Stimulated activated CD4-positive, alpha-beta T cell treated with anti-CD3 and anti-CD28 coated beads, Interleukin-1b, Interleukin-23, amount 100 ng/mL, for 48 hours (primary cell): ENCODE results near the gene CSF3.

Experiments
- DNase-seq: peaks from one replicate; pipeline ENCODE4 v3.0.0-alpha.2; 2020

The CSF3 gene, protein sequence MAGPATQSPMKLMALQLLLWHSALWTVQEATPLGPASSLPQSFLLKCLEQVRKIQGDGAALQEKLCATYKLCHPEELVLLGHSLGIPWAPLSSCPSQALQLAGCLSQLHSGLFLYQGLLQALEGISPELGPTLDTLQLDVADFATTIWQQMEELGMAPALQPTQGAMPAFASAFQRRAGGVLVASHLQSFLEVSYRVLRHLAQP

DNA sequence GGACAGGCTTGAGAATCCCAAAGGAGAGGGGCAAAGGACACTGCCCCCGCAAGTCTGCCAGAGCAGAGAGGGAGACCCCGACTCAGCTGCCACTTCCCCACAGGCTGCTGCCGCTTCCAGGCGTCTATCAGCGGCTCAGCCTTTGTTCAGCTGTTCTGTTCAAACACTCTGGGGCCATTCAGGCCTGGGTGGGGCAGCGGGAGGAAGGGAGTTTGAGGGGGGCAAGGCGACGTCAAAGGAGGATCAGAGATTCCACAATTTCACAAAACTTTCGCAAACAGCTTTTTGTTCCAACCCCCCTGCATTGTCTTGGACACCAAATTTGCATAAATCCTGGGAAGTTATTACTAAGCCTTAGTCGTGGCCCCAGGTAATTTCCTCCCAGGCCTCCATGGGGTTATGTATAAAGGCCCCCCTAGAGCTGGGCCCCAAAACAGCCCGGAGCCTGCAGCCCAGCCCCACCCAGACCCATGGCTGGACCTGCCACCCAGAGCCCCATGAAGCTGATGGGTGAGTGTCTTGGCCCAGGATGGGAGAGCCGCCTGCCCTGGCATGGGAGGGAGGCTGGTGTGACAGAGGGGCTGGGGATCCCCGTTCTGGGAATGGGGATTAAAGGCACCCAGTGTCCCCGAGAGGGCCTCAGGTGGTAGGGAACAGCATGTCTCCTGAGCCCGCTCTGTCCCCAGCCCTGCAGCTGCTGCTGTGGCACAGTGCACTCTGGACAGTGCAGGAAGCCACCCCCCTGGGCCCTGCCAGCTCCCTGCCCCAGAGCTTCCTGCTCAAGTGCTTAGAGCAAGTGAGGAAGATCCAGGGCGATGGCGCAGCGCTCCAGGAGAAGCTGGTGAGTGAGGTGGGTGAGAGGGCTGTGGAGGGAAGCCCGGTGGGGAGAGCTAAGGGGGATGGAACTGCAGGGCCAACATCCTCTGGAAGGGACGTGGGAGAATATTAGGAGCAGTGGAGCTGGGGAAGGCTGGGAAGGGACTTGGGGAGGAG is at the start of gene CSF3:
TSS of gene CSF3 (plus strand) at position 436 of the 993 bp plus-strand sequence. CDS start at position 471, 35 bp downstream.
- DNase-seq, result no peak

DNA sequence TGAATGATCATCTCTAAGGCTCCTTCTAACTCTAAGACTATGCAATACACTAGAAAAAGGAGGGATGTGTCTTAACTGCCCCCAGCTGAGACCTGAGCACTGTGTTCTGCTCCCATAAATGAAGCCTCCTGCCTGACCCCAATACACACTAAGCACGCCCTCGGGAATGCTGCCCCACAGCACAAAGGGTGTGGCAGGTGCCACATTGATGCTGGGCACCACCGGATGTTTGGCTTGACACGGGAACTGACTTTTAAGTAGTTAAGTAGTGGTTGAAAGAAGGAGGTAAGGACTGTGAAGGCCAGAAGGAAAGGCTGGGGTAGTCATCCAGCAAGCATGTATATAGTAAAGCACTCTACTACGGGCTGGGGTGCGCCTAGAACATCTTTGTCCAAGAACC is 48.5 kb upstream of the CSF3 start:
- DNase-seq, result no peak

DNA sequence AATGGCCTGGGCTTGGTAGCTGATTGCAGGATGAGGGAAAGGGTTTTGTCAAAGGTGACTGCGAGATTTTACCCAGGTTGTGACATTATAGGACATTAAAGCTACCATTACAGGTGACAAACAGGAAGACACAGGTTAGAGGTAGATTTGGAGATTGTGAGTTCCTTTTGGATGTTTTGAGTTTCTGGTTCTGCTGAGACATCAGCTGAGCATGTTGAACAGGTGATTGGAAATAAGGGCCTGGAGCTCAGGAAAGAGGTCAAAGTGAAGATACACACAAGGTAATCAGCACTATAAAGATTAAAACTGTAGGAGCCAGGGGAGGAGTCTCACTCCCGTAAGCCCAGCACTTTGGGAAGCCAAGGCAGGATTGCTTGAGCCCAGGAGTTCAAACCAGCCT is 46.5 kb upstream of the CSF3 start:
- DNase-seq, result no peak

DNA sequence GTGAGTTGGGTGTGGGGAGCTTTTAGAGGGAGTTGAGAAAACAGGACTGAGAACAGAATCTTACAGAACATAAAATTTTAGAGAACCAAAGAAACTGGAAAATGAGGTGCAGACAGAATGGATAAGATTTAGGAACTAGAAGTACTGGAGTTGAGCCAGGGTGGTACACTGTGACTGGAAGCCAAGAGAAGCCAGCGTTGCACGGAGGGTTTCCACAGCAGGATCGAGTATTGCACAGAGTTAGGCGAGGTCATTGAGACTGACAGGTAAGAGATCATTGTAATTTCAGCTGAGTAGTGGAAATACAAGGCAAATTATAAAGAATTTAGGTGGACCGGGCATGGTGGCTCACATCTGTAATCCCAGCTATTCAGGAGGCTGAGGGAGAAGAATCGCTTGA is 45.9 kb upstream of the CSF3 start:
- no peak for DNase-seq

DNA sequence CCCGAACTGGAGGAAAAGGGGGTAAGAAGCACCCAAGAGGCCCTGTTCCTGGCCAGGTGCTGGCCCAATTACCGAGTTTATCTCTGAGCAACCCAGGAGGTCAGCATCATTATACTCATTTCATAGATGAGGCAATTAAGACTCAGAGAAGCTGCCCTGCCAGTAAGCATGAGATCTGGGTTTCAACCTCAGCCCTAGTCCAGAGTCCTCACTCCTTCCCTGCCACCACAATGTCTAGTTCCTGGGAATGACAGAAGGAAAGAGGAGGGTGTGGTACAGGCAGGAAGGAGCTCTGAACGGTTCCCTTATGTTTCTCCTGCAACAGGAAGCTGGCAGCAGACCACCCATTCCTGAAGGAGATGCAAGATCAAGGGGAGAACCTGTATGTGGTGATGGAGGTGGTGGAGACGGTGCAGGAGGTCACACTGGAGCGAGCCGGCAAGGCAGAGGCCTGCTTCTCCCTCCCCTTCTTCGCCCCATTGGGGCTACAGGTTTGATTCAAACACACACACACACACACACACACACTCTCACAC is 45.0 kb upstream of the CSF3 start:
- DNase-seq, result no peak

DNA sequence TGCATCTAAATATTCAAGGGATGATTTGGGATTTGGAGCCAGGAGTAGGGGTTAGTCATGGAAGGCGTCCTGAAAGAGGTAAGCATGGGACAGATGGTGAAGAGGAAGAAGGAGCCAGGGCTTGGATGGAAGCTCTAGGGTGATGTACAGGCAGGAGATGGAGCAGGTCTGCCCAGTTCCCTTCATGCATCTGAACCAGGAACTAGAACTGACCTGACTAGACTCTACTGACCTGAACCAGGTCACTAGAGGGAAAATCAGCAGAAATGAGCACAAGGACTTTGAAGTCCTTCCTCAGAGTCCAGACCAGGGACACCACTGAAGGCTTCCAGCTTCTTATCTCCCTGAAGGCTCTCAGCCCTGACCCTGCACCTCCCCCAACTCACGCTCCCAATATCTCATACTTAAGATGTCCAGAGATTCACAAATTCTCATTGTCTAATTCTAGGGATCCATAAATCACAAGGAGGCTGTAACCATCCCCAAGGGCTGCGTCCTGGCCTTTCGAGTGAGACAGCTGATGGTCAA is 44.1 kb upstream of the CSF3 start:
- DNase-seq, result no peak

DNA sequence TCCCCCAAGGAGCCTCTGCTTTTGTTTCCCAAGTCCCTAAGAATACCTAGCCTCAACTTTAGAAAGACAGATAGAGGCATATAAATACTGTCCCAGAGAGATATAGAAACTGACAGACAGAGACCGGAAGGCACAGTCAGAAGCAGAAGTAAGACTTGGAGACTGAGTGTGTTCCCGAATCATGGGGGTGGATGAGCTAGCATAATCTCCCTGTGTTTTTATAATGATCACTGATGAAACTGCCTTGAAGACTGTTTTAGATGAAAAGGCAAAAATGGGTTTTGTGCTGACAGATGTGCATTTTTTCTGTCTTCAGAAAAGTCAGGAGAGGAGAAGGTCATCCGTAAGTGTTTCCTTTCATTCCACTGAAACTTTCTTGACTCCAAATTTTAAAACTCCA is 43.0 kb upstream of the CSF3 start:
- no peak for DNase-seq

DNA sequence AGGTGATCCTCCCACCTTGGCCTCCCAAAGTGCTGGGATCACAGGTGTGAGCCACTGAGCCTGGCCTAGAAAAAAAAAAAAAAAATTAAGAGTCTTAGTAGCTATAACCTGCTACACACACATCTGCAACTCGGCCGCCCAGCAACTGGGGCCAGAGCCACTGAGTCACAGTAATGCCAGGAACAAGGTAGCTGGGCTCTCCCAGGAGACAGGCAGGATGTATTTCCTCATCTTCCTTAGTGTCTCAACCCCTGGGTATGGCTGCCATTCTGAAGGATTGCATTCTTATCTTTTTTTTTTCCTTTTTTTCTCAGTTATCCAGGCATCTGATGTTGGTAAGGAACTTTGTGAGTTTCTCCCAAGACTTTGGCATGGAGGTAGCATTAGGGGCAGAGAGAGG is 41.7 kb upstream of the CSF3 start:
- no peak for DNase-seq

DNA sequence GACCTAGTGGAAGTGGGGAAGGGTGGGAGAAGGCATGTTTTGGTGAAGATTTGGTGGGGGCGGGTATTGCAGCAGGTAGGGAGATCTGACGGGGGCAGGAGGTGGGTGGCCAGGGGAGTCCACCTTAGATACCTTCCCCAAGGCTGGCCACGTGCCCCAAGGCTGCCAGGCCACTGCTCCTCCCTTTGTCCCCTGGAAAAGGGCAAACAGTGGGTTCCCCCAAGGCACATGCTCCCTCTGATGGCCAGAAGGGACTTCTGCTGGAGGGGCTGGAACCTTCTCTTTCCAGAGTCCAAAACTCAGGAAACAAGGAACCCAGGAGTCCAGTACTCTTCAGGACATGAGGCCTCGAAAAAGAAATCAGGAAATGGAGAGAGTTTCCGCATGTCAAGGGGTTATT is 40.8 kb upstream of the CSF3 start:
- no peak for DNase-seq

DNA sequence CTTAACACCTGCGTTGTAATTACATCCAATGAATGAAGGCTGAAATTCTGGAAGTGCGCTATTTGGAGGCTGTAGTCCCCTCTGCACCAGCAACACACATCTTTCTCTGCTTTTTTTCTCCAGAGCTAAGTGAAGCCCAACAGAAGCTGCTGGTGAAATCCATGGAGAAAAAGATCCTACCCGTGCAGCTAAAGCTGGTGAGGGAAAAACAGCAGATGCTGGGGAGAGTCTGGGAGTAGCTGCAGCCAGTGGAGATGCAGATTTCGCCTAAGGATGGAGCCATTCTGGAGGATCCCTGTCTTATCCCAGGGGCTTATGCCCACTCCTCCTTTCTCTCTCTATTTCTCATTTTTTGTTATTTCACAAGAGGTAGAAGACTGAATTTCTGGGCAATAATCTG is 39.4 kb upstream of the CSF3 start:
- no peak for DNase-seq

DNA sequence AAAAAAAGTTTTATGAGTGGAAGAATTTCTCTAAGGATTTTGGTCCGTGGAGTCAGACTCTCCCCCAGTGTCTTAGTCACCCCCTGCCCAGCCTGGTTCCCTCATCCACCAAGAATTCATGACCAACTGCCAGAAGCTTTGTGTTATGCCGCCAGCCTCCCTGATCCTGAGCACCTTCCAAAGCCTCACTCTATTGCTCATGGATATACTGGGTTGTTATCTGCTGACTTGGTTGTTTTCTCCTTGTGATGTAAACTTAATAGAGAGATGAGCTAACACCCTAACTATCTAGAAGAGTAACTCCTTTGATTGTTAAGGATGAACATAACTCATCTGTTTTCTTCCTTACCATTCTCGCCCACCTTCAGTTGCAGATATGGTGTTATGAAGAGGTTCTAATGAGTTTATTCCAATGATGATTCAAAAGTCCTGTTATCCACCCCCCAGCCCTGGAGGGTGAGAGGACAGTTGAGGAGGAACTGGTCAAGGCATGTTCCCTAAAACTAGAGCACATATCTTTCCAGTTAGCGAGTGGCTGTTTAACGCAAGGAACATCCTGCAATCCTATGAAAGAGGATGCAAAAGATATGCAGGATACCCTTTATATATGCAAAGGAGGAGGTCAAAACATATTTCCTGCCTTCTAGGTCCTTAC is 36.1 kb upstream of the CSF3 start:
- no peak for DNase-seq

DNA sequence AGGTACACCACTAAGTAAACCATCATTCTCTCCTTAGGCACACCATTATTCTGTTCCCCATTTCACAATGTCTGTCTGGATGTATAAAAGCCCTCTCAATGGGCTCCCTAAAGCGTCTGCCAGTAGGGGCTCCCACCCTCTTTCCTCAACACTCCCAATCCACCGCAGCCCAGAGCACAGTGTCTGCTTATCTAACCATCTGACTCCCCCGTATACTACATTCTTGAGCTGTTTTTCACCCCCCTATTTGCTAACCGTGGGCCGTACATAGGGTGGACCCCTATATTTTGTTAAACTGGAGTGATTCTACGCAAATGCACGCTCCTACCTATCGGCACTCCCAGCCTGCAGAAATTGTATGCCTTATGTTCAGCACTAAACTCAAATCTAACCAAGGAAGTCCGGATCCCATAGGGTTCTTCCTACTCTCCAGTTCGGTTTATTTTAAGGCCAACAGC is 35.3 kb upstream of the CSF3 start:
- DNase-seq, result no peak

DNA sequence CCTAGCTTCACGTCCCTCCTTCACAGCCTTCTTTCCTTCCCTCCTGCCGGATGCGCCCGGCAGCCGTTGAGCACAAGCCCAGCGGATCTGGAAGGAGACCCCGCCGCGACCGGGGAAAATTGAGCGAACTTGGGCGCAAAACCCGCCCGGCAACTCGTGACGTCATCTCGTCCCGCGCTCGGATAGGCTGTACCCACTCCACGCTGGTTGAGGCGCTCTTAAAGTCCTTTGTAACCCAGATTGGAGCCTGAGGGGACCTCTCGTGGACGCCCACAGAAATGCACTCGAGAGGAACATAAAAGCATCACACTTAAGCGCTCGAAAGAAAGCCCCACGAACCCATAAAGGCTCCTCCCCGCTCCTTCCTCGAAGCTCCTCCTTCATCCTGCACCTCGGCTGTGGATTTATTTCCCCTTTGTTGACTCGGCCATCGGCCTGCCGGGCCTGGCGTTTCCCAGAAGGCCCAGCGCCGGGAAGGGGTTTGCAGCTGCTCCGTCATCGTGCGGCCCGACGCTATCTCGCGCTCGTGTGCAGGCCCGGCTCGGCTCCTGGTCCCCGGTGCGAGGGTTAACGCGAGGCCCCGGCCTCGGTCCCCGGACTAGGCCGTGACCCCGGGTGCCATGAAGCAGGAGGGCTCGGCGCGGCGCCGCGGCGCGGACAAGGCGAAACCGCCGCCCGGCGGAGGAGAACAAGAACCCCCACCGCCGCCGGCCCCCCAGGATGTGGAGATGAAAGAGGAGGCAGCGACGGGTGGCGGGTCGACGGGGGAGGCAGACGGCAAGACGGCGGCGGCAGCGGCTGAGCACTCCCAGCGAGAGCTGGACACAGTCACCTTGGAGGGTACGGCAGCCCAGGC is 34.7 kb upstream of the CSF3 start, which contains the start of gene PSMD3:
TSS of gene PSMD3 (plus strand) at position 457 of the 856 bp plus-strand sequence. CDS start at position 621, 164 bp downstream.
- DNase-seq, result peak; percentile 98

DNA sequence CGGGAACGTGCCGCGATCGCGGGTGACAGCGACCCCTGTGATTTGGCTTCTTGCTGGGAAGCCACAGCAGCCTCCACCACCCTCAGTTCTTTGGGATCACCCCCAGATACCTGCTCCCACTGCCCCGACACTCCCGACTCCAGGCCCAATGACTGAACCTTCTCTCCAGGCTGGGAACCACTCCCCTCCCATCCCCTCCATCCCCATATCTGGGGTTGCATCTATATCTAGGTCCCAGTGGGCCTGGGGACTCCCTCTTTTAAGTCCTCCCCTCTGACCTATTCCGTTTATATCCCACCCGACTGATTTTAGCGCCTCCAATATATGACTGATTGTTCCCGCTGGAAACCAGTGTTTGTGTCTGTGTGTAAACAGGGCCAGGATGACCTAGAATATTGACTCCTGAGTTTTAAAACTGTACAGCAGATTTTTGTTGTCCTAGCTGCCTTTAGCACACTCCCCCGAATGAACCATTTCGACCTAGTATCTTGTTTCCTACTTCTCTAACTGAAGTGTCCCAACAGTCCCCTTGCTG is 34.0 kb upstream of the CSF3 start:
- DNase-seq, result no peak

DNA sequence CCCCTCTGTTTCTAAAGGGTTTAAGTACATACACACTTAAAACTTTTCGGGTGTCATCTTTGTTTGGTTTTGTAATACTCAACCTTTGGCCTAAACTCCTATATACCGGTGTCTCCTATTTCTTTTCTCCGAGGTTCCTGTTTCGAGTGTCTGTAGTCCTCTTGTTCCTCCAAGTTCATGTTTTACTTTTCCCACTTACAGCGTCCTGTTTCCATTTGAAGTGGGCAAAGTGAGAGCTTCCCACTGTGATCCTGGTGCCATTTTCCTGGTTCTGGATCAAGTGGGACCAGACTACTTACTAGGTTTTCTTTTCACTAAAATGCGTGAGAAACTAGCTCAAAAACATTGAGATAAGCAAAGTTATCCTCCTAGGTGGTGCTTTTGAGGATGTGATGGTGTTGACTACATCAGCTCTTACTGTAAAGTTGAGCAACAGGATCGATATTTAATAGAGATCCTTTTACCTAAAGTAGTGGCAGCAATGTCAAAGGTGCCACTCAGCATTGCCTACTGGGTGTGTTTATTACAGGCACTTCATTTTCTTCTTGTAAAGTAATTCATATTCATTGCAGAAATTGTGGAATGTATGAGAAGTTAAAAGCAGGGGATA is 33.4 kb upstream of the CSF3 start:
- no peak for DNase-seq

DNA sequence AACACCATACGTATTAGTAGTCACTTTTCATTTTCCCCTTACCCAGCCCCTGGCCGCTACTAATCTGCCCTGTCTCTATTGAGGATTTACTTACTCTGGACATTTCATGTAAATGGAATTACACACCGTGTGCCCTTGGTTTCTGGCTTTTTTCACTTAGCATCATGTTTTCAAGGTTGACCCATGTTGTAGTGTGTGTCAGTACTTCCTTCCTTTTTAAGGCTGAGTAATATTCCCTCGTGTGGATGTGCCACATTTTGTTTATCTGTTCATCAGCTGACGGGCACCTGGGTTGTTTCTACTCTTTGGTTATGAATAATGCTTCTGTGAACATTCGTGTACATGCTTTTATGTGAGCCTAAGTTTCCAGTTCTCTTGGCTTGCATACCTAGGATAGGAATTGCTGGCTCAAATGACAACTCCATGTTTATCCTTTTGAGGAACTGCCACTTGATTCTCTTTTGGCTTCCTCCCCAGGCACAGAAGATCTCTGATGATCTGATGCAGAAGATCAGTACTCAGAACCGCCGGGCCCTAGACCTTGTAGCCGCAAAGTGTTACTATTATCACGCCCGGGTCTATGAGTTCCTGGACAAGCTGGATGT is 26.9 kb upstream of the CSF3 start:
- no peak for DNase-seq

DNA sequence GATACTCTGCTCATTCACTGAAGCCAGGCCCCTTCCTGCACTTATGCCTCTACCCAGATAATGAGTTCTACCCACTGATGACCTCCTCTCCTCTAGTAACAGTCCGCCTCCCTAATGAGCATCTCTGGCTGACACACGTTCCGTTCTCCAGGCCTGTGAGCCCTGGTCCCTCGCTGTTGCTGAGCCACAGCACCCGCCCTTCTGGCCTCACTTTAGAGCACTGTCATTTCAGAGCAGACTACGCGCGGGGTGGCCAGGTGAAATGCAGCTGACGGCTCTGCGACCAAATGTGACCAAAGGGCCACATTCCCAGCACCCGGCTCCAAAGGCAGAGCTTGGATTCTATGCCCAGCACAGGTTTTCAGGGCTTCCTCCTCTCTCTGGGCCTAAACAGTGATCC is 20.8 kb upstream of the CSF3 start:
- no peak for DNase-seq

DNA sequence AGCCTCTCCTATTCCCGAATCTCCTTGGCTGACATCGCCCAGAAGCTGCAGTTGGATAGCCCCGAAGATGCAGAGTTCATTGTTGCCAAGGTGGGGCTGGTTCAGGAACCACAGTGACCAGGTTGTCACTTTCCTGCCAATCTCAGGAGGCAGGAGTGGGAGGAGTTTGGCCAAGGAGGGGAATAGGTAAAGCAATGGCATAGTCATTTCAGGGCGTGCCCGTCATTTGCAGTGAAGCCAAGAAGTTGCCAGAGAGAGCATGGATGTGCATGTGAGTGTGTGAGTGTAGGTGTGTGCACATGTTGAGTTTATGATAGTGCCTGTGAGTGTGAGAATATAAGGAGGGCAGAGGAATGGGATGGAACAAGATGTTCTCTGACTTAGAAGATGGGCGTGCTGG is 19.8 kb upstream of the CSF3 start:
- no peak for DNase-seq

DNA sequence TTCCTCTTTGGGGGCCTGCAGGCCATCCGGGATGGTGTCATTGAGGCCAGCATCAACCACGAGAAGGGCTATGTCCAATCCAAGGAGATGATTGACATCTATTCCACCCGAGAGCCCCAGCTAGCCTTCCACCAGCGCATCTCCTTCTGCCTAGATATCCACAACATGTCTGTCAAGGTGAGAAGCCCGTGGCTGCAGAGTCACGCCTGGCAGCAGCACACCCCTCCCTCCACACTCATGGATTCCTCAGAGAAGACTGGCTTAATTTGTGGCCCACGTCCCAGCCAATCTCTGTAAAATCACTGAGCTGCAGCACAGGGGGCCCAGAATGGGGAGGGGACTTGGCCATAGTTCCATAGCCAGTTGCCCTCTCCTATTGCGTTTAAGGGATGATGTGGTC is 19.1 kb upstream of the CSF3 start:
- DNase-seq, result no peak

DNA sequence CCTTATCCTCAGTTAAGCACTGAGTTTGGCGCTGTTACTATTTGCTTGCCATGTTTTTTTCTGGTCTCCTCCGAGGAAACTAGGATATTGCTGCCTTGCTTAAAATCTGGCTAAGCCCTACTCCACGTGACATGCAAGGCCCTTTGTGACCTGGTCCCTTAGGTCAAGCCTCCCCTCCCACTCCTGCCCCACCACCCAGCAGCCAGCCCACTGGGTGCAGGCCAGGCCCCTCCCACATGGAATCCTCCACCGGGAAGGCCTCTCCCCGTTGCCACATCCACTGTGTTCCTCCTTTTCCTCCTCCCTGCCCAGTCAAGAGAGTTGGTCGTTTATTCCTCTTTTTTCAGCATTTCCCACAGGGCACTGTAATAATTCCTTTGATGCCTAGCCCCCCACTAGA is 18.4 kb upstream of the CSF3 start:
- no peak for DNase-seq

DNA sequence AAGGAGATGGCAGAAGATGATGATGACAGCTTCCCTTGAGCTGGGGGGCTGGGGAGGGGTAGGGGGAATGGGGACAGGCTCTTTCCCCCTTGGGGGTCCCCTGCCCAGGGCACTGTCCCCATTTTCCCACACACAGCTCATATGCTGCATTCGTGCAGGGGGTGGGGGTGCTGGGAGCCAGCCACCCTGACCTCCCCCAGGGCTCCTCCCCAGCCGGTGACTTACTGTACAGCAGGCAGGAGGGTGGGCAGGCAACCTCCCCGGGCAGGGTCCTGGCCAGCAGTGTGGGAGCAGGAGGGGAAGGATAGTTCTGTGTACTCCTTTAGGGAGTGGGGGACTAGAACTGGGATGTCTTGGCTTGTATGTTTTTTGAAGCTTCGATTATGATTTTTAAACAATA is 17.7 kb upstream of the CSF3 start:
- no peak for DNase-seq
